DND-41 (cell line): ENCODE data around the gene AHCYL2.

ENCODE experiments used
- ATAC-seq: fragments of 200-7000 bp; cut with Tn5 transposase; 3 replicates; pipeline ENCODE4 v1.9.1; 2021; ENCODE audit warnings: low read depth; ENCODE audit not compliant: insufficient read depth
- DNase-seq: peaks from one replicate; pipeline ENCODE4 v3.0.0-alpha.2; 2020
- H2AFZ ChIP-seq: 2 replicates; pipeline ENCODE4 v1.6.0; 2012; ENCODE audit warnings: low read depth, low read length
- H3K27ac ChIP-seq: 2 replicates; pipeline ENCODE4 v1.5.1; 2012; ENCODE audit warnings: low read length, inconsistent platforms
- H3K27me3 ChIP-seq: fragments of 200-600 bp; sonication (generic); 2 replicates; pipeline ENCODE4 v1.6.0; 2012; ENCODE audit warnings: low read length, mild to moderate bottlenecking, inconsistent platforms; ENCODE audit not compliant: insufficient read depth, poor library complexity
- H3K36me3 ChIP-seq: 2 replicates; pipeline ENCODE4 v1.5.1; 2012; ENCODE audit warnings: low read length, inconsistent platforms; ENCODE audit not compliant: insufficient read depth
- H3K4me1 ChIP-seq: 2 replicates; pipeline ENCODE4 v1.5.1; 2012; ENCODE audit warnings: mild to moderate bottlenecking, low read length; ENCODE audit not compliant: insufficient read depth
- H3K4me2 ChIP-seq: 2 replicates; pipeline ENCODE4 v1.6.0; 2012; ENCODE audit warnings: mild to moderate bottlenecking, moderate library complexity, low read length, inconsistent platforms; ENCODE audit not compliant: insufficient read depth
- H3K4me3 ChIP-seq, 2 experiments: fragments of 200-600 bp in 1 of 2; shearing (Covaris generic) in 1 of 2; 2 replicates each; pipeline ENCODE4 v1.5.1; 2012 to 2016; ENCODE audit warnings: inconsistent platforms in 2 of 2, low read length in 2 of 2, mild to moderate bottlenecking in 2 of 2, low read depth in 1 of 2, moderate library complexity in 1 of 2
- H3K79me2 ChIP-seq: 2 replicates; pipeline ENCODE4 v1.6.0; 2012; ENCODE audit warnings: low read length, inconsistent platforms; ENCODE audit not compliant: insufficient read depth
- H3K9ac ChIP-seq: 2 replicates; pipeline ENCODE4 v1.6.0; 2012; ENCODE audit warnings: low read depth, mild to moderate bottlenecking, inconsistent platforms, low read length, moderate library complexity
- H3K9me3 ChIP-seq: 2 replicates; pipeline ENCODE4 v1.5.1; 2012; ENCODE audit warnings: low read length, moderate library complexity, mild to moderate bottlenecking, inconsistent platforms; ENCODE audit not compliant: insufficient read depth, severe bottlenecking
- H4K20me1 ChIP-seq: 2 replicates; pipeline ENCODE4 v1.6.0; 2012; ENCODE audit warnings: low read length; ENCODE audit not compliant: insufficient read depth
- EZH2 ChIP-seq: IDR thresholded peaks from 3 replicates; pipeline ENCODE4 v1.6.1; 2012; ENCODE audit warnings: borderline replicate concordance, low read depth, mild to moderate bottlenecking, moderate library complexity, low read length, inconsistent platforms; ENCODE audit not compliant: severe bottlenecking
- TF ChIP-seq, protein P1 (sequence below): IDR thresholded peaks from 2 replicates; pipeline ENCODE4 v1.5.1; 2012; ENCODE audit warnings: borderline replicate concordance, low read length, moderate library complexity, mild to moderate bottlenecking; ENCODE audit not compliant: poor library complexity, severe bottlenecking; ENCODE audit errors: extremely low read depth

The AHCYL2 gene

GRCh38 chr7:129240119-129240820 lies 15.4 kb downstream of the AHCYL2 start:
- Histone ChIP-seq H3K4me1 (no peaks in the 10 kb centered on the region), H3K4me3 (no peak overlapping the region), H3K79me2 (no peaks in the 10 kb centered on the region; the same call in 1 of the 2 replicates), H3K4me2 (no peak overlapping the region), H3K9me3 (no peaks in the 10 kb centered on the region), H2AFZ (no peak overlapping the region), H3K27me3 (no peaks in the 10 kb centered on the region), H3K9ac (no peak overlapping the region), H4K20me1 (no peaks in the 10 kb centered on the region), H3K36me3 (no peaks in the 10 kb centered on the region), H3K27ac (no peak overlapping the region)
- DNase-seq (no peak), ATAC-seq (no peak)
- TF ChIP-seq, protein P1, sequence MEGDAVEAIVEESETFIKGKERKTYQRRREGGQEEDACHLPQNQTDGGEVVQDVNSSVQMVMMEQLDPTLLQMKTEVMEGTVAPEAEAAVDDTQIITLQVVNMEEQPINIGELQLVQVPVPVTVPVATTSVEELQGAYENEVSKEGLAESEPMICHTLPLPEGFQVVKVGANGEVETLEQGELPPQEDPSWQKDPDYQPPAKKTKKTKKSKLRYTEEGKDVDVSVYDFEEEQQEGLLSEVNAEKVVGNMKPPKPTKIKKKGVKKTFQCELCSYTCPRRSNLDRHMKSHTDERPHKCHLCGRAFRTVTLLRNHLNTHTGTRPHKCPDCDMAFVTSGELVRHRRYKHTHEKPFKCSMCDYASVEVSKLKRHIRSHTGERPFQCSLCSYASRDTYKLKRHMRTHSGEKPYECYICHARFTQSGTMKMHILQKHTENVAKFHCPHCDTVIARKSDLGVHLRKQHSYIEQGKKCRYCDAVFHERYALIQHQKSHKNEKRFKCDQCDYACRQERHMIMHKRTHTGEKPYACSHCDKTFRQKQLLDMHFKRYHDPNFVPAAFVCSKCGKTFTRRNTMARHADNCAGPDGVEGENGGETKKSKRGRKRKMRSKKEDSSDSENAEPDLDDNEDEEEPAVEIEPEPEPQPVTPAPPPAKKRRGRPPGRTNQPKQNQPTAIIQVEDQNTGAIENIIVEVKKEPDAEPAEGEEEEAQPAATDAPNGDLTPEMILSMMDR, result no peak
- TF ChIP-seq EZH2, result no peak

DNA sequence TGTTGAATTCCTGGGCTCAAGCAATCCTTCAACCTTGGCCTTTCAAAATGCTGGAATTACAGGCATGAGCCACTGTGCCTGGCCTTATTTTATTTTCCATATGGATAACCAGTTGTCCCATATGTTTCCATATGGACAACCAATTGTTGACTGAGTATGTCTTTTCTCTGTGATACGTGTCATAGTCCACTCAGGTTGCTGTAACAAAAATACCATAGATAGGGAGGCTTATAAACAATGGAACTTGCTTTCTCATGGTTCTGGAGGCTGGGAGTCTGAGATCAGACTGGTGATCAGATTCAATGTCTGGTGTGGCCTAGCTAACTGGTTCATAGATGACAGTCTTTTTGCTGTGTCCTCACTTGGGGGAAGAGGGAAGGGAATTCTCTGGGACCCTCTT lies 19.4 kb downstream of the AHCYL2 start:
- no peak overlapping the region for H2AFZ ChIP-seq
- no peaks in the 10 kb centered on the region for H3K79me2 ChIP-seq
- H3K36me3 ChIP-seq, result no peaks in the 10 kb centered on the region
- H3K27ac ChIP-seq, result no peak overlapping the region
- DNase-seq (no peak), ATAC-seq (no peak)
- H3K27me3 ChIP-seq, result no peaks in the 10 kb centered on the region
- H4K20me1 ChIP-seq, result no peaks in the 10 kb centered on the region
- no peak overlapping the region for H3K4me3 ChIP-seq
- no peak overlapping the region for H3K9ac ChIP-seq
- H3K9me3 ChIP-seq, result no peaks in the 10 kb centered on the region
- H3K4me2 ChIP-seq, result no peak overlapping the region
- TF ChIP-seq, protein P1, result no peak
- no peak for TF ChIP-seq EZH2
- no peaks in the 10 kb centered on the region for H3K4me1 ChIP-seq

GRCh38 chr7:129245533-129245932 lies 20.7 kb downstream of the AHCYL2 start:
- Histone ChIP-seq H3K4me2 (no peak overlapping the region), H3K4me1 (no peaks in the 10 kb centered on the region), H3K79me2 (no peaks in the 10 kb centered on the region), H3K27ac (no peak overlapping the region), H3K36me3 (no peaks in the 10 kb centered on the region), H3K27me3 (no peaks in the 10 kb centered on the region), H3K9ac (no peak overlapping the region), H2AFZ (no peak overlapping the region), H3K4me3 (no peak overlapping the region), H3K9me3 (no peaks in the 10 kb centered on the region), H4K20me1 (no peaks in the 10 kb centered on the region)
- no peak for TF ChIP-seq EZH2
- TF ChIP-seq, protein P1, result no peak
- ATAC-seq (no peak), DNase-seq (no peak)
